GM18868 (cell line): ENCODE measurements around the gene RBM20.
A peak's percentile ranks its signal among the peaks of the same experiment; 100 is the strongest.

ENCODE experiments used
- ATAC-seq: cut with Tn5 transposase; IDR thresholded peaks from one replicate; pipeline ENCODE4 v1.9.1; 2021; ENCODE audit warnings: mild to moderate bottlenecking, moderate library complexity; ENCODE audit not compliant: unreplicated experiment

RBM20 gene

GRCh38 chr10:110845192-110845755 lies 201.1 kb downstream of the RBM20 start:
- ATAC-seq: no peak

- no peak for ATAC-seq
These were observed 201.9 kb downstream of the RBM20 start for GRCh38 chr10:110845756-110846620.

GRCh38 chr10:110847374-110847773 lies 203.2 kb downstream of the RBM20 start:
- ATAC-seq: no peak

- no peak for ATAC-seq
These were observed 204.0 kb downstream of the RBM20 start for GRCh38 chr10:110848106-110848505.

- no peak for ATAC-seq
These were observed 206.0 kb downstream of the RBM20 start for GRCh38 chr10:110850099-110850498.

- no peak for ATAC-seq
These were observed 207.0 kb downstream of the RBM20 start for GRCh38 chr10:110851020-110851612.

- peak; percentile 29 for ATAC-seq
These were observed 208.2 kb downstream of the RBM20 start for GRCh38 chr10:110852255-110852896.

GRCh38 chr10:110852947-110853346 lies 208.8 kb downstream of the RBM20 start:
- ATAC-seq: no peak

- ATAC-seq: no peak
These were observed 209.9 kb downstream of the RBM20 start for GRCh38 chr10:110853921-110854605.

GRCh38 chr10:110857265-110858171 lies 213.4 kb downstream of the RBM20 start:
- ATAC-seq: peak; percentile 60

GRCh38 chr10:110858297-110858934 lies 214.3 kb downstream of the RBM20 start:
- ATAC-seq: no peak

GRCh38 chr10:110859206-110859972 lies 215.3 kb downstream of the RBM20 start:
- ATAC-seq: no peak

- no peak for ATAC-seq
These were observed 215.8 kb downstream of the RBM20 start for GRCh38 chr10:110859973-110860376.

- peak; percentile 41 for ATAC-seq
These were observed 216.6 kb downstream of the RBM20 start for GRCh38 chr10:110860576-110861241.

GRCh38 chr10:110861476-110861875 lies 217.3 kb downstream of the RBM20 start:
- ATAC-seq: no peak

GRCh38 chr10:110861930-110862649 lies 218.0 kb downstream of the RBM20 start:
- no peak for ATAC-seq

GRCh38 chr10:110862961-110863360 lies 218.8 kb downstream of the RBM20 start:
- ATAC-seq: no peak
